ENCODE measurements around the gene STX8.

STX8 gene

DNA sequence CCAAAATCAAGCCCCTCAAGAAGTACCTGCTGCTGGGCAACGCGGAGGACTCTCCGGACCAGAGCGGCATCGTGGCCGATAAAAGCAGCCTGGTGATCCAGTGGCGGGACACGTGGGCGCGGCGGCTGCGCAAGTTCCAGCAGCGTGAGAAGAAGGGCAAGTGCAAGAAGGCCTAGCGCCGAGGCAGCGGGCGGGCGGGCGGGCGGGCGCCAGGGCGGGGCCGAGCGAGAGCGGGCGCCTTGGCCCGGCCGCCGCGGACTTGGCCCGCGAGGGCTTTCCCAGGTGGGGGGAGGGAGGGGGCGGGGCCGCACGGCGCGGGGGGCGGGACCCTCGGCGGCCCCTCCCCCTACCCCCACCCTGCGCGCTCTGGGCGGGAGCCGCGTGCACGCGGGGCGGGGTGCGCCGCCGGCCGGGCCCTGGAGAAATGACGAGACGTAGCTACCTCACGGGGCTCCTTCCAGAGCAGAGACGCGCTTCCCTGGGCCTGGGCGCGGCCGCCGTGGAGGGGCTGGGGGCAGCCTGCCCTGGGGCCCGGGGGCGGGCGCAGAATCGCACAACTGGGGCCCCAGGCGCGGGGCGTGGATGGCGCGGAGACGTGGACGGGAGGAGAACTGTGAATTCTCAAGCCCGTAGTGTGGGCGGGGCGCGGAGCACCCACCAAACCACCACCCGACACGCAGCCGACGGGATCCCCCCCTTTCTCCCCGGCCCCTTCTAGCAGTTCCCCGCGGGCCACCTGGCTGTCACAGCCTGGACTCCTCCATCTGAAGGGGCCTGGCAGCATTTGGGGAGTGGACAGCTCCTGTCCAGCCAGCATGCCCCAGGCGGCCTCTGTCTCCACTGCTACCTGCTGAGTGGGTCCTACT is 335.6 kb downstream of the STX8 start (continued):
- TF ChIP-seq ZNF701 (tag by site-specific recombination; IDR thresholded peaks at IDR 0.05) (no peak), ZNF626 (tag by site-specific recombination; IDR thresholded peaks at IDR 0.05) (no peak), ZNF529 (tag by site-specific recombination; IDR thresholded peaks at IDR 0.05; ENCODE audit: insufficient replicate concordance) (no peak), ZNF2 (tag by site-specific recombination; IDR thresholded peaks at IDR 0.05) (no peak), ZNF596 (tag by site-specific recombination; IDR thresholded peaks at IDR 0.05) (no peak), ZBTB48 (tag by site-specific recombination; IDR thresholded peaks at IDR 0.05) (no peak), ZNF214 (tag by site-specific recombination; IDR thresholded peaks at IDR 0.05; ENCODE audit: borderline replicate concordance) (no peak), ZNF114 (tag by site-specific recombination; IDR thresholded peaks at IDR 0.05) (no peak), ZEB2 (tag by site-specific recombination; IDR thresholded peaks at IDR 0.05) (no peak), ZNF146 (tag by site-specific recombination; IDR thresholded peaks at IDR 0.05) (no peak), PRDM1 (tag by site-specific recombination; IDR thresholded peaks at IDR 0.05) (no peak), ZNF292 (tag by site-specific recombination; IDR thresholded peaks at IDR 0.05; ENCODE audit: borderline replicate concordance, low read depth) (no peak), ZNF549 (tag by site-specific recombination; IDR thresholded peaks at IDR 0.05) (no peak), ZNF23 (tag by site-specific recombination; IDR thresholded peaks at IDR 0.05; ENCODE audit: borderline replicate concordance) (no peak), MYNN (tag by site-specific recombination; IDR thresholded peaks at IDR 0.05; ENCODE audit: borderline replicate concordance) (no peak), ZSCAN16 (tag by site-specific recombination; IDR thresholded peaks at IDR 0.05) (no peak), ZBTB1 (tag by site-specific recombination; IDR thresholded peaks at IDR 0.05) (no peak), ZNF530 (tag by site-specific recombination; IDR thresholded peaks at IDR 0.05; ENCODE audit: low read depth) (no peak), ZNF510 (tag by site-specific recombination; IDR thresholded peaks at IDR 0.05; ENCODE audit: insufficient replicate concordance) (no peak), ZNF501 (tag by site-specific recombination; IDR thresholded peaks at IDR 0.05) (no peak), ZNF10 (tag by site-specific recombination; IDR thresholded peaks at IDR 0.05) (no peak), ZSCAN23 (tag by site-specific recombination; IDR thresholded peaks at IDR 0.05) (no peak), ZFP69B (tag by site-specific recombination; IDR thresholded peaks at IDR 0.05) (no peak)
- TF ChIP-seq, protein P1, sequence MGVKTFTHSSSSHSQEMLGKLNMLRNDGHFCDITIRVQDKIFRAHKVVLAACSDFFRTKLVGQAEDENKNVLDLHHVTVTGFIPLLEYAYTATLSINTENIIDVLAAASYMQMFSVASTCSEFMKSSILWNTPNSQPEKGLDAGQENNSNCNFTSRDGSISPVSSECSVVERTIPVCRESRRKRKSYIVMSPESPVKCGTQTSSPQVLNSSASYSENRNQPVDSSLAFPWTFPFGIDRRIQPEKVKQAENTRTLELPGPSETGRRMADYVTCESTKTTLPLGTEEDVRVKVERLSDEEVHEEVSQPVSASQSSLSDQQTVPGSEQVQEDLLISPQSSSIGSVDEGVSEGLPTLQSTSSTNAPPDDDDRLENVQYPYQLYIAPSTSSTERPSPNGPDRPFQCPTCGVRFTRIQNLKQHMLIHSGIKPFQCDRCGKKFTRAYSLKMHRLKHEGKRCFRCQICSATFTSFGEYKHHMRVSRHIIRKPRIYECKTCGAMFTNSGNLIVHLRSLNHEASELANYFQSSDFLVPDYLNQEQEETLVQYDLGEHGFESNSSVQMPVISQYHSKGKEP (tag by site-specific recombination; IDR thresholded peaks at IDR 0.05) = no peak
- TF ChIP-seq, protein P2, sequence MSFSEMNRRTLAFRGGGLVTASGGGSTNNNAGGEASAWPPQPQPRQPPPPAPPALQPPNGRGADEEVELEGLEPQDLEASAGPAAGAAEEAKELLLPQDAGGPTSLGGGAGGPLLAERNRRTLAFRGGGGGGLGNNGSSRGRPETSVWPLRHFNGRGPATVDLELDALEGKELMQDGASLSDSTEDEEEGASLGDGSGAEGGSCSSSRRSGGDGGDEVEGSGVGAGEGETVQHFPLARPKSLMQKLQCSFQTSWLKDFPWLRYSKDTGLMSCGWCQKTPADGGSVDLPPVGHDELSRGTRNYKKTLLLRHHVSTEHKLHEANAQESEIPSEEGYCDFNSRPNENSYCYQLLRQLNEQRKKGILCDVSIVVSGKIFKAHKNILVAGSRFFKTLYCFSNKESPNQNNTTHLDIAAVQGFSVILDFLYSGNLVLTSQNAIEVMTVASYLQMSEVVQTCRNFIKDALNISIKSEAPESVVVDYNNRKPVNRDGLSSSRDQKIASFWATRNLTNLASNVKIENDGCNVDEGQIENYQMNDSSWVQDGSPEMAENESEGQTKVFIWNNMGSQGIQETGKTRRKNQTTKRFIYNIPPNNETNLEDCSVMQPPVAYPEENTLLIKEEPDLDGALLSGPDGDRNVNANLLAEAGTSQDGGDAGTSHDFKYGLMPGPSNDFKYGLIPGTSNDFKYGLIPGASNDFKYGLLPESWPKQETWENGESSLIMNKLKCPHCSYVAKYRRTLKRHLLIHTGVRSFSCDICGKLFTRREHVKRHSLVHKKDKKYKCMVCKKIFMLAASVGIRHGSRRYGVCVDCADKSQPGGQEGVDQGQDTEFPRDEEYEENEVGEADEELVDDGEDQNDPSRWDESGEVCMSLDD (tag by site-specific recombination; IDR thresholded peaks at IDR 0.05) = peak; percentile 75; the same call in 1 of the 2 replicates
- TF ChIP-seq, protein P3, sequence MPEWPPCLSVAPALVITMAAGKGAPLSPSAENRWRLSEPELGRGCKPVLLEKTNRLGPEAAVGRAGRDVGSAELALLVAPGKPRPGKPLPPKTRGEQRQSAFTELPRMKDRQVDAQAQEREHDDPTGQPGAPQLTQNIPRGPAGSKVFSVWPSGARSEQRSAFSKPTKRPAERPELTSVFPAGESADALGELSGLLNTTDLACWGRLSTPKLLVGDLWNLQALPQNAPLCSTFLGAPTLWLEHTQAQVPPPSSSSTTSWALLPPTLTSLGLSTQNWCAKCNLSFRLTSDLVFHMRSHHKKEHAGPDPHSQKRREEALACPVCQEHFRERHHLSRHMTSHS (tag by site-specific recombination; IDR thresholded peaks at IDR 0.05) = no peak
- TF ChIP-seq, protein P4, sequence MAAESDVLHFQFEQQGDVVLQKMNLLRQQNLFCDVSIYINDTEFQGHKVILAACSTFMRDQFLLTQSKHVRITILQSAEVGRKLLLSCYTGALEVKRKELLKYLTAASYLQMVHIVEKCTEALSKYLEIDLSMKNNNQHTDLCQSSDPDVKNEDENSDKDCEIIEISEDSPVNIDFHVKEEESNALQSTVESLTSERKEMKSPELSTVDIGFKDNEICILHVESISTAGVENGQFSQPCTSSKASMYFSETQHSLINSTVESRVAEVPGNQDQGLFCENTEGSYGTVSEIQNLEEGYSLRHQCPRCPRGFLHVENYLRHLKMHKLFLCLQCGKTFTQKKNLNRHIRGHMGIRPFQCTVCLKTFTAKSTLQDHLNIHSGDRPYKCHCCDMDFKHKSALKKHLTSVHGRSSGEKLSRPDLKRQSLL (tag by site-specific recombination; IDR thresholded peaks at IDR 0.05) = no peak
- TF ChIP-seq, protein P5, sequence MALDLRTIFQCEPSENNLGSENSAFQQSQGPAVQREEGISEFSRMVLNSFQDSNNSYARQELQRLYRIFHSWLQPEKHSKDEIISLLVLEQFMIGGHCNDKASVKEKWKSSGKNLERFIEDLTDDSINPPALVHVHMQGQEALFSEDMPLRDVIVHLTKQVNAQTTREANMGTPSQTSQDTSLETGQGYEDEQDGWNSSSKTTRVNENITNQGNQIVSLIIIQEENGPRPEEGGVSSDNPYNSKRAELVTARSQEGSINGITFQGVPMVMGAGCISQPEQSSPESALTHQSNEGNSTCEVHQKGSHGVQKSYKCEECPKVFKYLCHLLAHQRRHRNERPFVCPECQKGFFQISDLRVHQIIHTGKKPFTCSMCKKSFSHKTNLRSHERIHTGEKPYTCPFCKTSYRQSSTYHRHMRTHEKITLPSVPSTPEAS (tag by site-specific recombination; IDR thresholded peaks at IDR 0.05) = no peak
- TF ChIP-seq, protein P6, sequence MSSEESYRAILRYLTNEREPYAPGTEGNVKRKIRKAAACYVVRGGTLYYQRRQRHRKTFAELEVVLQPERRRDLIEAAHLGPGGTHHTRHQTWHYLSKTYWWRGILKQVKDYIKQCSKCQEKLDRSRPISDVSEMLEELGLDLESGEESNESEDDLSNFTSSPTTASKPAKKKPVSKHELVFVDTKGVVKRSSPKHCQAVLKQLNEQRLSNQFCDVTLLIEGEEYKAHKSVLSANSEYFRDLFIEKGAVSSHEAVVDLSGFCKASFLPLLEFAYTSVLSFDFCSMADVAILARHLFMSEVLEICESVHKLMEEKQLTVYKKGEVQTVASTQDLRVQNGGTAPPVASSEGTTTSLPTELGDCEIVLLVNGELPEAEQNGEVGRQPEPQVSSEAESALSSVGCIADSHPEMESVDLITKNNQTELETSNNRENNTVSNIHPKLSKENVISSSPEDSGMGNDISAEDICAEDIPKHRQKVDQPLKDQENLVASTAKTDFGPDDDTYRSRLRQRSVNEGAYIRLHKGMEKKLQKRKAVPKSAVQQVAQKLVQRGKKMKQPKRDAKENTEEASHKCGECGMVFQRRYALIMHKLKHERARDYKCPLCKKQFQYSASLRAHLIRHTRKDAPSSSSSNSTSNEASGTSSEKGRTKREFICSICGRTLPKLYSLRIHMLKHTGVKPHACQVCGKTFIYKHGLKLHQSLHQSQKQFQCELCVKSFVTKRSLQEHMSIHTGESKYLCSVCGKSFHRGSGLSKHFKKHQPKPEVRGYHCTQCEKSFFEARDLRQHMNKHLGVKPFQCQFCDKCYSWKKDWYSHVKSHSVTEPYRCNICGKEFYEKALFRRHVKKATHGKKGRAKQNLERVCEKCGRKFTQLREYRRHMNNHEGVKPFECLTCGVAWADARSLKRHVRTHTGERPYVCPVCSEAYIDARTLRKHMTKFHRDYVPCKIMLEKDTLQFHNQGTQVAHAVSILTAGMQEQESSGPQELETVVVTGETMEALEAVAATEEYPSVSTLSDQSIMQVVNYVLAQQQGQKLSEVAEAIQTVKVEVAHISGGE (tag by site-specific recombination; conservative IDR thresholded peaks at IDR 0.05; ENCODE audit: low read depth) = no peak

Data from HEK293 (cell line).